ENCODE results near the gene OR10V1. TPM values are rescaled to one million over a fixed set of nuclear protein-coding genes. Genes with fewer than 3 reads are reported as not detected.
A peak's percentile ranks its signal among the peaks of the same experiment; 100 is the strongest.

OR10V1 gene
- total RNA-seq, 2 experiments from 2014 or later = not detected

DNA sequence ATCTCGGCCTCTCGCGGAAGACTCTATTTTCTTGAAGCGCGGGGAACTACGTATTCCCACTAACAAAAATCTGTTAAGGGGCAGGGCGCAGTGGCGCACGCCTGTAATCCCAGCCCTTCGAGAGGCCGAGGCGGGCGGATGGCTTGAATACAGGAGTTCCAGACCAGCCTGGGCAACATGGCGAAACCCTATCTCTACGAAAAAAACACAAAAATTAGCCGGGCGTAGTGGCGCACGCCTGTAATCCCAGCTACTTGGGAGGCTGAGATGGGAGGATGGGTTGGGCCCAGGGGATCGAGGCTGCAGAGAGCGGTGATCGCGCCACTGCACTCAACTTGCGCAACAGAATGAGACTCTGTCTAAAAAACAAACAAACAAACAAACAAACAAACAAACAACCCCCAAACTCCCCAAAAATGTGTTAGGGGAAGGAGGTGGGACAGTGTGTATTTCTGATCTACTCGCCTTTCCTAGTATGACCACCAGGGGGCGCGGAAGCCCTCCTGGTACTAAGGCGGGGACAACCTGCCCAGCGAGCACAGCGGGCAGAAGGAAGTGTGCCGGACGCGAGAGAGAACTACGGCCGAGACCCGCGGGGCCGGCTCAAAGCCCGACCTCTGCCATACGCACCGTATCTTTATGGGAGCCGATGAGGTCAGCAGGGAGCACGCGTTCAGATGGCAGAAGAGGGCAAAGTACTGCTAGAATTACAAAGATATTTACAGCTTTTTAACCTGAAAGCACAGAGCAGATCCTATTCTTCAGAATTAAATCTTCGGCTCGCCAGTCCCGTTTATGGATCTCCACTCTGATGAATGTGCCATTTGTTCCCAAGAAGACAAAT, 40.2 kb upstream of the OR10V1 start:
- POLR2A ChIA-PET = interaction anchor here (1.0 to 5.3 kb wide), 10 partner anchors 9 to 85 kb away, joined by 3 to 64 read pairs (median 36); partner anchors contain the start of genes MRPL16 and PATL1
- peaks cover 37% of the 10 kb centered on the region for H3K4me1 Mint-ChIP-seq
- DNase-seq = peak; percentile 88
- peaks cover 8% of the 10 kb centered on the region for H3K27me3 Mint-ChIP-seq
- H3K4me3 Mint-ChIP-seq = peak overlapping the region; percentile 84
- H3K36me3 Mint-ChIP-seq (ENCODE audit: low read depth) = peaks cover 29% of the 10 kb centered on the region
- CTCF ChIA-PET = interaction anchor here (0.6 to 6.1 kb wide), 17 partner anchors 10 to 220 kb away, joined by 3 to 99 read pairs (median 4); partner anchors contain the start of genes MRPL16 and PATL1
- H3K9me3 Mint-ChIP-seq = no peaks in the 10 kb centered on the region
- H3K27ac Mint-ChIP-seq = peak overlapping the region; percentile 83

DNA sequence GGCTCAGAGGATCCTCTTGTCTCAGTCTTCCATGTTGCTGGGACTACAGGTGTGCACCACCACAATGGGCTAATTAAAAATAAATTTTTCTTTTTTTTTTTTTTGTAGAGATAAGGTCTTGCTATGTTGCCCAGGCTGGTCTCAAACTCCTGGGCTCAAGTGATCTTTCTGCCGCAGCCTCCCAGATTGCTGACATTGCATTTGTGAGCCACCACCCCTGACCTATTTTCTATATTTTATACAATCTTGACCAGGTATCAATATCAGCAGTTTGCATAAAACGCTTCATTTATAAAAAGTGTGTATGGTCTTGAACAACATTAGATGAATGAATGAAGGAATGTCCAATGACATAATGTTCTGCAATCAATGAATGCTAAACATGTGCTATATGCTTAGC, 32.5 kb upstream of the OR10V1 start:
- H3K27ac Mint-ChIP-seq = no peak overlapping the region
- H3K9me3 Mint-ChIP-seq = no peaks in the 10 kb centered on the region
- ChIA-PET POLR2A (interaction anchor here (1.3 kb wide), 1 partner anchor 64 kb away, joined by 3 read pairs; no protein-coding TSS in a partner anchor), CTCF (no interaction called here)
- no peaks in the 10 kb centered on the region for H3K36me3 Mint-ChIP-seq (ENCODE audit: low read depth)
- no peaks in the 10 kb centered on the region for H3K4me1 Mint-ChIP-seq
- no peak overlapping the region for H3K4me3 Mint-ChIP-seq
- no peak for DNase-seq
- H3K27me3 Mint-ChIP-seq = peaks cover 31% of the 10 kb centered on the region

DNA sequence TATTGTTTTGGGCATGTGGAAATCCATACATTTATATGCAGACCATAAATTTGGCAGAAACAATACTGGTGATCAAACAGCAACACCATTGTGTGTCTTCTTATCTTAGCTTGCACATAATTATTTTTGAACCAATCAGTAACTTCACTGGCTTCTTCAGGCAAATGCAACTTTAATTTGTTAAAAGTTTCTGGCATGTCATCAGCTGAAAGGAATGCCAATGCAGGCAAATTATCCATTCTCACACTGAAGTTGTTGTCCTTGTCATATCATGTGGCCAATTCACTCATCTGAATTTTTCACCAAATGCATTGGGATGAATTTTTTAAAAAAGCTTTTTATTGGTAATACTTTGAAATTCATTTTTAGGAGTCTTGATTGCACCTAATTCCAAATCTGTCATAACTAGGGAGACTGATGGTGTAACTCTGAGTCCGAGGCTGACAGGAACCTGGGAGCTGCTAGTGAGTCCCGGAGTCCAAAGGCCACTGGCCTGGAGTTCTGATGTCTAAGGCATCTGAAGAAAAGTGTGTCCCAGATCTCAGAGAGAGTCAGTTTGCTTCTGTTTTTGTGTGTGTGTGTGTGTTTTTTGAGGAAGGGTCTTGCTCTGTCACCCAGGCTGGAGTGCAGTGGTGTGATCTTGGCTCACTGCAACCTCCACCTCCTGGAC, 17.4 kb upstream of the OR10V1 start:
- Mint-ChIP-seq H3K36me3 (ENCODE audit: low read depth) (peaks cover 6% of the 10 kb centered on the region), H3K27ac (no peak overlapping the region), H3K9me3 (peaks cover 10% of the 10 kb centered on the region), H3K4me1 (peaks cover 16% of the 10 kb centered on the region), H3K4me3 (no peak overlapping the region), H3K27me3 (peaks cover 2% of the 10 kb centered on the region)
- CTCF ChIA-PET = no interaction called here
- no peak for DNase-seq
- POLR2A ChIA-PET = interaction anchor here (0.6 kb wide), 1 partner anchor 25 kb away, joined by 3 read pairs; no protein-coding TSS in a partner anchor

DNA sequence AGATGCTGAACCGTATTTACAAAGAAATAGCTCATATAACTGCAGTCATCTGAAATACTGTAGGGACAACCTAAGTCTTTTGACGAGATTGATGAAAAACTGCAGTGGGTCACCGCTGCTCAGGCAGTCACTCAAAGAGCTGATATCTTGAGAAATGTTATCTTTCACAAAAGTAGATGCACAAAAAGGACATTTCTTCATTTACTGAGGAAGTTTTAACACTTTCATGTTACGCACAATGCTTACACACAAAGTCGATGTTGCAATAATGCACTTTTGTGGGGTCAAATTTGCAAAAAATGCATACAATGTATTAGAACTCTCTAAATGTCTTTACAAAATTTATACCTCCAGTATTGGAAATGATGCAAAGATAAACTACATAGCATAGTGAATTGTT, 16.2 kb upstream of the OR10V1 start:
- POLR2A ChIA-PET = interaction anchor here (0.9 kb wide), 1 partner anchor 79 kb away, joined by 3 read pairs; no protein-coding TSS in a partner anchor
- H3K4me3 Mint-ChIP-seq = no peak overlapping the region
- CTCF ChIA-PET = no interaction called here
- peaks cover 6% of the 10 kb centered on the region for H3K36me3 Mint-ChIP-seq (ENCODE audit: low read depth)
- peaks cover 11% of the 10 kb centered on the region for H3K9me3 Mint-ChIP-seq
- peaks cover 18% of the 10 kb centered on the region for H3K4me1 Mint-ChIP-seq
- no peak for DNase-seq
- H3K27ac Mint-ChIP-seq = no peak overlapping the region
- peaks cover under 1% of the 10 kb centered on the region for H3K27me3 Mint-ChIP-seq

DNA sequence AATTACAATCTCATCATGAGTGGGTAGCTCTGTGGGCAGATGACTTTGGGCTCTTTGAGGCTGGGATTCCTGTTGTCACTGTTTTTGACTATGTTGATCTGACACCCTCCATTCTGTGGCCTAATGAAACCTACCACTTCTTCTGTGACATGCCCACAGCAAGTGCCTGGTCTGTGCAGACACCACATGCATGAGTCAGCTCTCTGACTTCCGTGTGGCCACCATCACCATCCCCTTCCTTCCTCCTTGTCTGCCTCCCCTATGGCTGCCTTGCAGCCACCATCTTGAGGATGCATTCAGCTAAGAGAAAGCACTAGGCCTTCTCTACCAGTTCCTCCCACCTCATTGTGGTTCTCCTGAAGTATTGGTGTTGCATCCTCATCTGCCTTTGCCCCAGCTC, 15.3 kb upstream of the OR10V1 start:
- Mint-ChIP-seq H3K4me3 (no peak overlapping the region), H3K4me1 (peaks cover 18% of the 10 kb centered on the region), H3K27ac (peak overlapping the region; percentile 44), H3K9me3 (peaks cover 11% of the 10 kb centered on the region), H3K36me3 (ENCODE audit: low read depth) (peaks cover 6% of the 10 kb centered on the region), H3K27me3 (peaks cover 4% of the 10 kb centered on the region)
- ChIA-PET CTCF (interaction anchor here (1.0 to 1.1 kb wide), 2 partner anchors 47 to 60 kb away, joined by 3 to 4 read pairs; partner anchors contain the start of gene PATL1), POLR2A (interaction anchor here (0.7 to 1.5 kb wide), 3 partner anchors 14 to 80 kb away, joined by 3 to 4 read pairs (median 3); partner anchors contain the start of gene PATL1)
- DNase-seq = peak; percentile 61

DNA sequence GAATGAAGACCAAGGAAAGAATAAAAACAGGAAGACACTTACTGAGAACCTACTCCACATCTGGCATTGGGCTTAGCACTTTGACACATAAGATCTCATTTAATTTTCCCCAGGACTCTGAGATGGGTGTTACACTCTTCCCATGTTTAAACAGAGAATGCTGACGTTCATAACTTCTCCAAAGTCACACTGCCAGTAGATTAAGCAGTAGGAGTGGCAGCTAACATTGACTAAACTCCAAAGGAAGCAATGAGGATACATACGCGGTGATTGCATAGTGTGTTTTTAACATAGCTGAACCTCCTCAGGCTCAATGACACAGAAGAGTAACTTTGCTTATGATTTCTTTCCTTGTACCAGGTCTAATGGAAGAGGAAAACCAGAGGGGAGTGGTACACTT, 14.5 kb upstream of the OR10V1 start:
- ChIA-PET POLR2A (interaction anchor here (1.5 kb wide), 1 partner anchor 60 kb away, joined by 4 read pairs; the partner anchor contains the start of gene PATL1), CTCF (no interaction called here)
- Mint-ChIP-seq H3K27ac (no peak overlapping the region), H3K36me3 (ENCODE audit: low read depth) (peaks cover 6% of the 10 kb centered on the region), H3K4me1 (peaks cover 18% of the 10 kb centered on the region), H3K27me3 (peaks cover 7% of the 10 kb centered on the region), H3K9me3 (peaks cover 11% of the 10 kb centered on the region), H3K4me3 (no peak overlapping the region)
- DNase-seq = no peak

DNA sequence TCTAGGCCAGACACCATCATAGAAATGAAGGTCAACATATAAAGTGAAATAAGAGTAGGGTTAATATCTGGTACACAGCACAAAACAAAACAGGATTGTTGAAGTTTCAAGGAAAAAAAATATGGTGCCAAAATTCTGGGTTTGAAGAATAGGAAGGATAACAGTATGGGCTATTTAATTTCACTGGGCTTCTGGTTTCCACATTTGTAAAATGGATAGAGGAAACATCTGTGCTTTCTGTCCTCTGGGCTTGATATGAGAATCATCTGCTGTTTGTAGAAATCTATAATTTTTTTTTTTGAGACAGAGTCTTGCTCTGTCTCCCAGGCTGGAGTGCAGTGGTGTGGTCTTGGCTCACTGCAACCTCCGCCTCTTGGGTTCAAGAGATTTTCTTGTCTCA, 13.8 kb upstream of the OR10V1 start:
- Mint-ChIP-seq H3K4me1 (peaks cover 18% of the 10 kb centered on the region), H3K36me3 (ENCODE audit: low read depth) (peaks cover 6% of the 10 kb centered on the region), H3K9me3 (peaks cover 11% of the 10 kb centered on the region), H3K4me3 (no peak overlapping the region), H3K27ac (no peak overlapping the region), H3K27me3 (peaks cover 11% of the 10 kb centered on the region)
- ChIA-PET CTCF (no interaction called here), POLR2A (no interaction called here)
- no peak for DNase-seq

DNA sequence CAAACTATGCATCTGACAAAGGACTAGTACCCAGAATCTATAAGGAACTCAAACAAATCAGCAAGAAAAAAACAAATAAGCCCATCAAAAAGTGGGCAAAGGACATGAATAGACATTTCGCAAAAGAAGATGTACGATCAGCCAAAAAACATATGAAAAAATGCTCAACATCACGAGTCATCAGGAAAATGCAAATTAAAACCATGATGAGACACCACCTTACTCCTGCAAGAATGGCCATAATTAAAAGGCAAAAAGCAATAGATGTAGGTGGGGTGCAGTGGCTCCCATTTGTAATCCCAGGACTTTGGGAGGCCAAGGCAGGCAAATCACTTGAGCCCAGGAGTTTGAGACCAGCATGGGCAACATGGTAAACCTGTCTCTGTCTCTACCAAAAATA, 10.4 kb upstream of the OR10V1 start:
- peaks cover 22% of the 10 kb centered on the region for H3K27me3 Mint-ChIP-seq
- POLR2A ChIA-PET = no interaction called here
- H3K4me1 Mint-ChIP-seq = peaks cover 15% of the 10 kb centered on the region

DNA sequence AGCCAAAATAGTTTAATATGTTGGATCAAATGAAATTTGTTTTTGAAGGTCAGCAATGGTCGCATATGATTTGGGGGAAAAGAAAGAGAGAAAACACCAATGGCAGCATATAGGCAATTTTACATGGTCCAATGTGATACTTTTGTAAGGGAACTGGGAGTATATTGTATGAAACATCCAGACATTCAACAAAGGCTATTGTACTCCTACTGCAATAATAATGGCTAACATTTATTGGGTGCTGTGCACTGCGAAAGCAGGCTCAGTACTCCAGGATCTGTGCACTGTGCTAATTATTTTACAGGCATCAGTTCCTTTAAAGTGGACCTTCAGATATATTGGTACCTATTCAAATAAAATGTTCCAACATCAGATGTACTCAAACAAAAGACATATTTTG, 5.9 kb upstream of the OR10V1 start:
- no peaks in the 10 kb centered on the region for H3K36me3 Mint-ChIP-seq (ENCODE audit: low read depth)
- POLR2A ChIA-PET = no interaction called here
- CTCF ChIA-PET = no interaction called here
- H3K27me3 Mint-ChIP-seq = peaks cover 44% of the 10 kb centered on the region
- H3K27ac Mint-ChIP-seq = no peak overlapping the region
- no peaks in the 10 kb centered on the region for H3K9me3 Mint-ChIP-seq
- DNase-seq = no peak
- H3K4me1 Mint-ChIP-seq = no peaks in the 10 kb centered on the region
- H3K4me3 Mint-ChIP-seq = no peak overlapping the region

More for the DNA sequence above, 10.4 kb upstream of the OR10V1 start:
- CTCF ChIA-PET = no interaction called here
- peaks cover 8% of the 10 kb centered on the region for H3K9me3 Mint-ChIP-seq
- H3K27ac Mint-ChIP-seq = no peak overlapping the region
- no peak for DNase-seq
- peaks cover 2% of the 10 kb centered on the region for H3K36me3 Mint-ChIP-seq (ENCODE audit: low read depth)
- H3K4me3 Mint-ChIP-seq = no peak overlapping the region

DNA sequence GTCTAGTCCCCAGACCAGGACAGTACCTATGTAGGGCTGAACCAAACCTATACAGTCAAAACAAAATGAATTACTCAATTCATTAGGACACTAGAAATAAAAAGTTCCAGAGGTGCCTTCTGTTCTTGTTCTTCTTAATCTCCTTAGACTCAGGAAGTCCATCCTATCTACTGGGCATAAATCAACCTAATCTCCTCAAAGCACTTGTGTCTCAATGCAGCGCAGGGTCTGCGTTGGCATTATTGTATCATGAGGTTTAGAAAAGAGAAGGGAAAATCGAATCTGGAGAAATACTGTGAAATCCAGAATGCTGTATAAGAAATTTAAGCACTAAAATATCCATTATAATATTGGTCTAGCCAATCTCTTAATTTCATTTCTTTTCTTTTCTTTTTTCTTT, 2.4 kb upstream of the OR10V1 start:
- Mint-ChIP-seq H3K27ac (no peak overlapping the region), H3K9me3 (no peaks in the 10 kb centered on the region), H3K4me3 (no peak overlapping the region), H3K27me3 (peaks cover 34% of the 10 kb centered on the region), H3K4me1 (no peaks in the 10 kb centered on the region), H3K36me3 (ENCODE audit: low read depth) (no peaks in the 10 kb centered on the region)
- CTCF ChIA-PET = no interaction called here
- POLR2A ChIA-PET = no interaction called here
- no peak for DNase-seq

DNA sequence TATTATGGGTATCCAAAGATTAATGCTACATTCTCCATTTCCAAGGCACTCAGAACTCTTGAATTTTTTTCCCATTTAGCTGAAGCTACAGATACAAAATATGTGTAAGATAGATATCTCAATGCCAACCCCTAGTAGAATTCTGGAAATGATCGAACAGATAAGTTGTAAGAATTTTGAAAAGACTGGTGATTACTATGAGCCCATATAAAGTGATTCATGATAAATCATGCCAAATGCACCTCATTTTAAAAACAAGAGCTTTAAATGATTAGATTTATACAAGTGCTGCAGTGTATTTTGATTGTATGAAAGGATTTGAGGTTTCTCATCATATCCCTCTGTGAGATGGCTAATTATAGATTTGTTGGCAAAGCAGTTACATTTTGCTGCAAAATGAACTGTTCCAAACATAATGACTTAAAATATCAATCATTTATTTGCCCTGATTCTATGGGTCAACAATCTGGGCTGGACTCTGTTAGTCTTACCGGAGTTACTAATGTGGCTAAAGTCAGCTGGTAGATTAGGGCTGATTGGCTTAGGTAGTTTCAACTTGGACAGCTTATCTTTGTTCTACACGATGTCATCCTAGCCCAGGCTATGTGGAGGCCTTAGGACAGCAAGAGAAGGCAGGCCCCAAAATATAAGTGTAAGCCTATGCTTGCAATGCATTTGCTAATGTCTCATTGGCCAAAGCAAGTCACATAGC, 3.4 kb downstream of the OR10V1 start:
- Mint-ChIP-seq H3K36me3 (ENCODE audit: low read depth) (no peaks in the 10 kb centered on the region), H3K9me3 (no peaks in the 10 kb centered on the region), H3K27ac (no peak overlapping the region), H3K4me3 (no peak overlapping the region), H3K4me1 (no peaks in the 10 kb centered on the region), H3K27me3 (peaks cover 14% of the 10 kb centered on the region)
- CTCF ChIA-PET = no interaction called here
- no peak for DNase-seq
- POLR2A ChIA-PET = no interaction called here

DNA sequence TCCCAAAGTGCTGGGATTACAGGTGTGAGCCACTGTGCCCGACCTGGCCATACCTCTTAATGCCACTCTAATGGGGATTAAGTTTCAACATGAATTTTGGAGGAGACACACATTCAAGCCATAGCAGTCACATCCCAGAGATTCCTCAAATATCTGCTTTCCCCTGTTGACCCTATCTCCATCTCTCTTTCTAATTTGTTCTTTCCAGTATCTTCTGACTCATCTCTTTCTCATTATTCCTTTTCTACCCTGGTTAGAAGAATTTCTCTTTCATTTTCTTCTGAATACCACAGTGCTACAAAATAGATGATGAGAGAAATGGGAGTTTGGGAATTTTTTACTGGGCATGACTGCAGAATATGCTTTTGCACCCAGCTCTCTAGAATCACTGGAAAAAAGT, 5.1 kb downstream of the OR10V1 start:
- H3K4me3 Mint-ChIP-seq = no peak overlapping the region
- no peak for DNase-seq
- ChIA-PET CTCF (no interaction called here), POLR2A (no interaction called here)
- no peak overlapping the region for H3K27ac Mint-ChIP-seq
- H3K9me3 Mint-ChIP-seq = no peaks in the 10 kb centered on the region
- peaks cover 15% of the 10 kb centered on the region for H3K27me3 Mint-ChIP-seq
- H3K4me1 Mint-ChIP-seq = no peaks in the 10 kb centered on the region
- no peaks in the 10 kb centered on the region for H3K36me3 Mint-ChIP-seq (ENCODE audit: low read depth)

DNA sequence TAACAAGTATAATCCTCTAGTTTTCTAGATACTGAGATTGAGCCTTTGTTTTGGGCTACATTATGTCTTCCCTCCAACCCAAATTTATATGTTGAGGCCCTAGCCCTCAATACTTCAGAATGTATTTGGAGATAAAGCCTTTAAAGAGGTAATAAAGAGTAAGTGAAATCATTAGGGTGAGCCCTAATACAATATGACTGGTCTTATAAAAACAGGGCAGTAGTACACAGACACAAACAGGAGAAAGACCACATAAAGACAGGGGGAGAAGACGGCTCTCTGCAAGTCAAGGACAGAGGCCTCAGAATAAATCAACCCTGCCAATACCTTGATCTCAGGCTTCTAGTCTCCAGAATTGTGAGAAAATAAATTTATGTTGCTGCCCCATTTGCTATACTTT, 6.3 kb downstream of the OR10V1 start:
- POLR2A ChIA-PET = no interaction called here
- no peak for DNase-seq
- H3K4me1 Mint-ChIP-seq = no peaks in the 10 kb centered on the region
- H3K36me3 Mint-ChIP-seq (ENCODE audit: low read depth) = no peaks in the 10 kb centered on the region
- CTCF ChIA-PET = no interaction called here
- peaks cover 10% of the 10 kb centered on the region for H3K27me3 Mint-ChIP-seq
- H3K4me3 Mint-ChIP-seq = no peak overlapping the region
- H3K27ac Mint-ChIP-seq = no peak overlapping the region
- H3K9me3 Mint-ChIP-seq = no peaks in the 10 kb centered on the region

Measured in activated CD4-positive, alpha-beta memory T cell treated with anti-CD3 and anti-CD28 coated beads, Interleukin-2, amount 10 ng/mL, durations not matched to agents 7 days and 5 days (primary cell).